Measurements from ENCODE around the gene ZCCHC24. TPM values are rescaled to one million over a fixed set of nuclear protein-coding genes. Genes with fewer than 3 reads are reported as not detected.

The ZCCHC24 gene
- total and polyA plus RNA-seq, 4 donors, result 7.8 to 23.9 (median 14.8) TPM

GRCh38 chr10:79483299-79483698 lies 37.9 kb upstream of the ZCCHC24 start:
- H3K27ac ChIP-seq (ENCODE audit: low read depth in 1 of 2, low read length in 2 of 2), result no peak overlapping the region
- 84% methylated on average over 3 of the region's 3 CpGs for WGBS
- no peak for DNase-seq (ENCODE audit: low spot score)
- no peak overlapping the region for H3K4me3 ChIP-seq (ENCODE audit: low read depth in 1 of 3, low read length in 3 of 3)
- no peaks in the 10 kb centered on the region for H3K36me3 ChIP-seq (ENCODE audit: control insufficient read depth in 4 of 4, insufficient read depth in 3 of 4, low read depth in 1 of 4, low read length in 3 of 4)
- no peak overlapping the region for H3K9ac ChIP-seq (ENCODE audit: low read depth in 1 of 2, low read length in 2 of 2)
- H3K9me3 ChIP-seq (ENCODE audit: control insufficient read depth in 4 of 4, low read length in 3 of 4), result no peaks in the 10 kb centered on the region
- no peaks in the 10 kb centered on the region for H3K27me3 ChIP-seq (ENCODE audit: control insufficient read depth in 4 of 4, insufficient read depth in 4 of 4, low read length in 3 of 4)
- TF ChIP-seq ZBTB33 (IDR thresholded peaks at IDR 0.05) (no peak), MAX (IDR thresholded peaks at IDR 0.05) (no peak), TAF1 (conservative IDR thresholded peaks at IDR 0.05) (no peak), SP1 (IDR thresholded peaks at IDR 0.05) (no peak), NR2F2 (IDR thresholded peaks at IDR 0.05) (no peak)
- no peaks in the 10 kb centered on the region for H3K4me1 ChIP-seq (ENCODE audit: control insufficient read depth in 4 of 4, insufficient read depth in 4 of 4, low read length in 3 of 4)

GRCh38 chr10:79482741-79483140 lies 37.3 kb upstream of the ZCCHC24 start:
- H3K4me3 ChIP-seq (ENCODE audit: low read depth in 1 of 3, low read length in 3 of 3), result no peak overlapping the region
- H3K9me3 ChIP-seq (ENCODE audit: control insufficient read depth in 4 of 4, low read length in 3 of 4), result no peaks in the 10 kb centered on the region
- H3K9ac ChIP-seq (ENCODE audit: low read depth in 1 of 2, low read length in 2 of 2), result no peak overlapping the region
- no peak overlapping the region for H3K27ac ChIP-seq (ENCODE audit: low read depth in 1 of 2, low read length in 2 of 2)
- no peaks in the 10 kb centered on the region for H3K36me3 ChIP-seq (ENCODE audit: control insufficient read depth in 4 of 4, insufficient read depth in 3 of 4, low read depth in 1 of 4, low read length in 3 of 4)
- H3K27me3 ChIP-seq (ENCODE audit: control insufficient read depth in 4 of 4, insufficient read depth in 4 of 4, low read length in 3 of 4), result no peaks in the 10 kb centered on the region
- no peak for DNase-seq (ENCODE audit: low spot score)
- 92% methylated on average over 4 of the region's 4 CpGs for WGBS
- H3K4me1 ChIP-seq (ENCODE audit: control insufficient read depth in 4 of 4, insufficient read depth in 4 of 4, low read length in 3 of 4), result no peaks in the 10 kb centered on the region
- TF ChIP-seq ZBTB33 (IDR thresholded peaks at IDR 0.05), result no peak
- no peak for TF ChIP-seq YY1 (IDR thresholded peaks at IDR 0.05)
- no peak for TF ChIP-seq MAX (IDR thresholded peaks at IDR 0.05)
- no peak for TF ChIP-seq SP1 (IDR thresholded peaks at IDR 0.05)
- TF ChIP-seq EGR1 (IDR thresholded peaks at IDR 0.05; ENCODE audit: low read depth in 2 of 2), result no peak
- no peak for TF ChIP-seq REST (IDR thresholded peaks at IDR 0.05)
- TF ChIP-seq HNF4A (conservative IDR thresholded peaks at IDR 0.05), result no peak

GRCh38 chr10:79482304-79482703 lies 36.9 kb upstream of the ZCCHC24 start:
- H3K9me3 ChIP-seq (ENCODE audit: control insufficient read depth in 4 of 4, low read length in 3 of 4), result no peaks in the 10 kb centered on the region
- 97% methylated on average over 1 of the region's 1 CpG for WGBS
- no peak overlapping the region for H3K4me3 ChIP-seq (ENCODE audit: low read depth in 1 of 3, low read length in 3 of 3)
- no peaks in the 10 kb centered on the region for H3K4me1 ChIP-seq (ENCODE audit: control insufficient read depth in 4 of 4, insufficient read depth in 4 of 4, low read length in 3 of 4)
- TF ChIP-seq ATF3 (IDR thresholded peaks at IDR 0.05) (no peak), TAF1 (conservative IDR thresholded peaks at IDR 0.05) (no peak), RAD21 (IDR thresholded peaks at IDR 0.05) (no peak), GABPA (IDR thresholded peaks at IDR 0.05 in 1 of 2, conservative IDR thresholded peaks at IDR 0.05 in 1 of 2) (no peak), HNF4A (conservative IDR thresholded peaks at IDR 0.05) (no peak), JUND (IDR thresholded peaks at IDR 0.05) (no peak), YY1 (IDR thresholded peaks at IDR 0.05) (no peak)
- no peak overlapping the region for H3K9ac ChIP-seq (ENCODE audit: low read depth in 1 of 2, low read length in 2 of 2)
- H3K36me3 ChIP-seq (ENCODE audit: control insufficient read depth in 4 of 4, insufficient read depth in 3 of 4, low read depth in 1 of 4, low read length in 3 of 4), result no peaks in the 10 kb centered on the region
- no peaks in the 10 kb centered on the region for H3K27me3 ChIP-seq (ENCODE audit: control insufficient read depth in 4 of 4, insufficient read depth in 4 of 4, low read length in 3 of 4)
- DNase-seq (ENCODE audit: low spot score), result no peak
- H3K27ac ChIP-seq (ENCODE audit: low read depth in 1 of 2, low read length in 2 of 2), result no peak overlapping the region

Data from liver (tissue), 9 donors.